GM11168 (cell line): ENCODE measurements around the gene SPATA4.

Source experiments
- in situ Hi-C: fragments of 300-500 bp; cut with MboI; formaldehyde crosslinking; loops from one replicate; pipeline ENCODE4 v1.12.0; 2022; ENCODE audit warnings: low sequenced_read_pairs; ENCODE audit not compliant: unreplicated experiment

The SPATA4 gene

GRCh38 chr4:176191974-176192373 lies 3.4 kb downstream of the SPATA4 start:
- in situ Hi-C loops = no loop called here

GRCh38 chr4:176189891-176190795 lies 5.2 kb downstream of the SPATA4 start:
- in situ Hi-C loops = no loop called here

GRCh38 chr4:176188654-176189053 lies 6.7 kb downstream of the SPATA4 start:
- in situ Hi-C loops = no loop called here

GRCh38 chr4:176187624-176188023 lies 7.8 kb downstream of the SPATA4 start:
- in situ Hi-C loops = no loop called here

GRCh38 chr4:176186671-176187395 lies 8.6 kb downstream of the SPATA4 start:
- in situ Hi-C loops = no loop called here

- in situ Hi-C loops = no loop called here
Measured at GRCh38 chr4:176186067-176186466, 9.3 kb downstream of the SPATA4 start.

GRCh38 chr4:176185051-176185450 lies 10.3 kb downstream of the SPATA4 start:
- in situ Hi-C loops = no loop called here

- in situ Hi-C loops = loop anchor here (25.0 kb wide), 1 partner anchor 174 kb away; no protein-coding TSS in a partner anchor
Measured at GRCh38 chr4:176163041-176163440, 32.3 kb downstream of the SPATA4 start.

GRCh38 chr4:176156656-176157055 lies 38.7 kb downstream of the SPATA4 start:
- in situ Hi-C loops = loop anchor here (25.0 kb wide), 1 partner anchor 181 kb away; no protein-coding TSS in a partner anchor

GRCh38 chr4:176153124-176153523 lies 42.3 kb downstream of the SPATA4 start:
- in situ Hi-C loops = loop anchor here (25.0 kb wide), 1 partner anchor 184 kb away; no protein-coding TSS in a partner anchor

- in situ Hi-C loops = loop anchor here (25.0 kb wide), 1 partner anchor 187 kb away; no protein-coding TSS in a partner anchor
Measured at GRCh38 chr4:176150704-176151103, 44.7 kb downstream of the SPATA4 start.

GRCh38 chr4:176150356-176150682 lies 45.1 kb downstream of the SPATA4 start:
- in situ Hi-C loops = loop anchor here (25.0 kb wide), 1 partner anchor 187 kb away; no protein-coding TSS in a partner anchor

GRCh38 chr4:176149680-176150355 lies 45.6 kb downstream of the SPATA4 start:
- in situ Hi-C loops = loop anchor here (25.0 kb wide), 1 partner anchor 187 kb away; no protein-coding TSS in a partner anchor

- in situ Hi-C loops = no loop called here
Measured at GRCh38 chr4:176142253-176142652, 53.1 kb downstream of the SPATA4 start.

GRCh38 chr4:176139518-176139917 lies 55.9 kb downstream of the SPATA4 start:
- in situ Hi-C loops = no loop called here

GRCh38 chr4:176137631-176138030 lies 57.8 kb downstream of the SPATA4 start:
- in situ Hi-C loops = no loop called here

GRCh38 chr4:176134670-176135069 lies 60.7 kb downstream of the SPATA4 start:
- in situ Hi-C loops = no loop called here
